Ishikawa (cell line): ENCODE data around the gene SLC24A4.

Experiments
- CEBPB ChIP-seq: IDR thresholded peaks from 2 replicates; pipeline ENCODE4 v1.6.1; 2012
- CREB1 ChIP-seq: IDR thresholded peaks from 2 replicates; pipeline ENCODE4 v1.6.1; 2012; ENCODE audit warnings: low read depth
- FOXM1 ChIP-seq: IDR thresholded peaks from 2 replicates; pipeline ENCODE4 v1.6.1; 2012; ENCODE audit warnings: low read depth, borderline replicate concordance

- no peak for TF ChIP-seq CREB1
- TF ChIP-seq FOXM1 = no peak
- no peak for TF ChIP-seq CEBPB
These were observed 152.1 kb downstream of the SLC24A4 start for GRCh38 chr14:92475037-92475436.
